Kidney (tissue), 14 donors: ENCODE measurements around the gene SH3GL3. TPM values are rescaled to one million over a fixed set of nuclear protein-coding genes. Genes with fewer than 3 reads are reported as not detected.

ENCODE experiments used
- DNase-seq, 5 donors: peaks; one replicate each; pipeline ENCODE4 v3.0.0-alpha.2; 2013 to 2020
- FAIRE-seq: peaks from 2 replicates; lab custom pipeline; 2012; peaks lifted over from hg19 to GRCh38; lab: Jason Lieb, UNC
- H3K27ac ChIP-seq, 2 donors: one replicate each; pipeline ENCODE4 v1.7.0; 2013; ENCODE audit warnings: low read depth in 2 of 2, low read length in 2 of 2, inconsistent platforms in 1 of 2
- H3K27me3 ChIP-seq: one replicate; pipeline ENCODE4 v1.7.1; 2013; ENCODE audit warnings: low read length, inconsistent platforms; ENCODE audit not compliant: control insufficient read depth, insufficient read depth
- H3K36me3 ChIP-seq, 3 donors: one replicate each; pipeline versions ENCODE4 v1.7.0 to v1.7.1; 2013; ENCODE audit warnings: low read length in 3 of 3, control low read depth in 1 of 3, inconsistent platforms in 1 of 3; ENCODE audit not compliant: insufficient read depth in 3 of 3, control insufficient read depth in 2 of 3
- H3K4me1 ChIP-seq, 3 donors: one replicate each; pipeline versions ENCODE4 v1.7.0 to v1.7.1; 2013; ENCODE audit warnings: low read length in 3 of 3, inconsistent platforms in 1 of 3, low read depth in 1 of 3; ENCODE audit not compliant: control insufficient read depth in 2 of 3, insufficient read depth in 2 of 3
- H3K4me3 ChIP-seq, 3 donors: one replicate each; pipeline versions ENCODE4 v1.7.0 to v1.8.1; 2013; ENCODE audit warnings: low read length in 3 of 3, control low read depth in 1 of 3, inconsistent platforms in 1 of 3
- H3K9ac ChIP-seq, 3 donors: one replicate each; pipeline versions ENCODE4 v1.7.0 to v1.7.1; 2013; ENCODE audit warnings: low read length in 3 of 3, control low read depth in 1 of 3, inconsistent platforms in 1 of 3
- H3K9me3 ChIP-seq, 3 donors: one replicate each; pipeline versions ENCODE4 v1.7.0 to v1.7.1; 2013; ENCODE audit warnings: low read length in 3 of 3, control low read depth in 1 of 3, inconsistent platforms in 1 of 3; ENCODE audit not compliant: control insufficient read depth in 2 of 3, insufficient read depth in 1 of 3
- CTCF ChIP-seq: IDR thresholded peaks from 3 replicates; pipeline ENCODE4 v1.5.1; 2012; ENCODE audit warnings: mild to moderate bottlenecking, moderate library complexity, borderline replicate concordance; ENCODE audit not compliant: insufficient read depth; ENCODE audit errors: extremely low read depth
- intact Hi-C: fragments of 100-400 bp; cut with DNase I; formaldehyde crosslinking; loops from one replicate; pipeline ENCODE4 v1.11.1; 2022
- polyA plus RNA-seq: library from polyadenylated mRNA; stranded (reverse); fragments of 350-450 nt; fragmentation: Illumina TruSeq; extraction: RNeasy Lipid Tissue Mini Kit (QIAGEN cat#74804); gene quantifications from one replicate; pipeline ENCODE4 v1.2.3, GENCODE V29; 2014; ENCODE audit warnings: low read depth, low replicate concordance; ENCODE audit not compliant: insufficient read depth
- total RNA-seq: library from RNA; stranded (reverse); fragmentation: NEBNext Ultra II Directional; extraction: Animal tissue kit (Norgen Biotek cat#: 25700); gene quantifications from one replicate; pipeline ENCODE4 v1.2.1, GENCODE V29; 2021
- donor health status: control.
- donor health status: control.
- donor health status: control.
- donor health status: control.
- donor health status: control.
- donor health status: DM: yes; HTN: yes; CAD: no.
- donor health status: Normal renal cell carcinoma (clear cell type).

The SH3GL3 gene
- total and polyA plus RNA-seq, 2 donors from 2014 or later, result 0.47 TPM; not detected in 1

DNA sequence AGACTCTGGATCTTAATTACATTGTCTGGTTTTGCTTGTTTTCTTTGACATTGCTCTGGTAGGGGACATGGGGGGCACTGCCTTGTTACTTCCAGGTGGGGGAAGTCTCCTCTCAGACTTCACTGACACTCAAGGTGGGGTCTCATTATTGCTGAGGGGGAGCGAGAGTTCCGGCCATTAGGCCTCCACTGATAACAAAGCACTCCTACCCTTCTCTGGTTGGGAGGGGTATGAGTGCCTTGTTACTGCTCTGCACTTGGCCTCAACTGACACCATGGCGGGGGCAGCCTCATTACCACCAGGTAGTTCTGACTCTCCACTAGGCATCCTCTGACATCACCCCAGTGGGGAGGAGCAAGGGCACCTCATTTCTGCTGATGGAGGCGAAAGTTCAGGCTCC lies 25.7 kb downstream of the SH3GL3 start:
- Histone ChIP-seq H3K36me3 (no peaks in the 10 kb centered on the region), H3K27ac (no peak overlapping the region), H3K4me1 (no peaks in the 10 kb centered on the region), H3K4me3 (no peak overlapping the region), H3K9me3 (peaks cover 0 to 3% (median 0%) of the 10 kb centered on the region in 3 donors), H3K9ac (no peak overlapping the region), H3K27me3 (no peaks in the 10 kb centered on the region)
- DNase-seq (no peak), FAIRE-seq (no peak)
- intact Hi-C loops, result no loop called here
- no peak for TF ChIP-seq CTCF

DNA sequence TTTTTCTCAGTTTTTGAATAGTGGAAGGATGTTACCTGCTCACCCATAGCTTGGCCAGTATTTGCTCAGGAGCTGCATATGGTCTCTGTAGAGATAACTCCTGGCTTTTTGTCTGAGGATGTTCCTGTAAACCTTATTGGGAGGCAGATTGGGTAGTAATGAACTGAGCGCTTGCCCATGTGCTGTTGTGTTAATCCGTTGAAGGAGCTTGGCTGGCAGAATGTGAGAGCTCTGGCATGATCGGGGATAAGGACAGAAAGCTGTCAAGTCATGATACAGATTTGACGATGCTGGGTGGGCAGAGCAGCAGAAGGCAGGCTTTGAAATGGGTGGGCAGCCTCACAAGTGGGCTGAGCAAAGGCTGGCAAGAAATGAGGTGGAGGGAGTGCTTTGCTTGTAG lies 27.4 kb downstream of the SH3GL3 start:
- TF ChIP-seq CTCF, result no peak
- intact Hi-C loops, result no loop called here
- FAIRE-seq (no peak), DNase-seq (no peak)
- H3K9ac ChIP-seq, result no peak overlapping the region
- H3K4me3 ChIP-seq, result no peak overlapping the region
- no peak overlapping the region for H3K27ac ChIP-seq
- peaks cover 0 to 3% (median 0%) of the 10 kb centered on the region in 3 donors for H3K9me3 ChIP-seq
- no peaks in the 10 kb centered on the region for H3K4me1 ChIP-seq
- H3K27me3 ChIP-seq, result no peaks in the 10 kb centered on the region
- no peaks in the 10 kb centered on the region for H3K36me3 ChIP-seq

- TF ChIP-seq CTCF, result no peak
- H3K9ac ChIP-seq, result no peak overlapping the region
- H3K27me3 ChIP-seq, result no peaks in the 10 kb centered on the region
- H3K4me3 ChIP-seq, result no peak overlapping the region
- H3K4me1 ChIP-seq, result no peaks in the 10 kb centered on the region
- H3K27ac ChIP-seq, result no peak overlapping the region
- intact Hi-C loops, result no loop called here
- no peaks in the 10 kb centered on the region for H3K36me3 ChIP-seq
- peaks cover 0 to 3% (median 0%) of the 10 kb centered on the region in 3 donors for H3K9me3 ChIP-seq
- no peak for FAIRE-seq
- peak in 1 of 5 donors; percentile 24 for DNase-seq
These were observed 28.4 kb downstream of the SH3GL3 start for GRCh38 chr15:83475551-83475950.

GRCh38 chr15:83476066-83476465 lies 28.9 kb downstream of the SH3GL3 start:
- no peaks in the 10 kb centered on the region for H3K36me3 ChIP-seq
- TF ChIP-seq CTCF, result no peak
- H3K27me3 ChIP-seq, result no peaks in the 10 kb centered on the region
- H3K4me1 ChIP-seq, result no peaks in the 10 kb centered on the region
- H3K9me3 ChIP-seq, result peaks cover 0 to 3% (median 0%) of the 10 kb centered on the region in 3 donors
- H3K27ac ChIP-seq, result no peak overlapping the region
- no peak for DNase-seq
- H3K9ac ChIP-seq, result no peak overlapping the region
- H3K4me3 ChIP-seq, result no peak overlapping the region
- intact Hi-C loops, result no loop called here
- FAIRE-seq, result no peak
